Kidney epithelial cell (primary cell): ENCODE measurements around the gene ANTXRL. TPM values are rescaled to one million over a fixed set of nuclear protein-coding genes. Genes with fewer than 3 reads are reported as not detected.
"Not testable (repeated sequence)": the region's sequence is repeated elsewhere in the genome, so short reads cannot be mapped to it uniquely, and the experiment has no call there.

Experiments
- DNase-seq: peaks from one replicate; pipeline ENCODE4 v3.0.0-alpha.2; 2010; ENCODE audit warnings: low read depth
- H3K27me3 ChIP-seq: 2 replicates; pipeline ENCODE4 v1.6.0; 2011; ENCODE audit warnings: low read length; ENCODE audit not compliant: control insufficient read depth, insufficient read depth
- H3K36me3 ChIP-seq: 2 replicates; pipeline ENCODE4 v1.5.1; 2011; ENCODE audit warnings: low read length; ENCODE audit not compliant: control insufficient read depth, insufficient read depth
- H3K4me3 ChIP-seq: 2 replicates; pipeline ENCODE4 v1.5.1; 2011; ENCODE audit warnings: low read depth, mild to moderate bottlenecking, control low read depth, low read length
- total RNA-seq: library from RNA; depleted of rRNA; stranded (reverse); fragments of >200 nt; gene quantifications from 2 replicates; pipeline ENCODE4 v1.2.3, GENCODE V29; 2015

The ANTXRL gene
- total RNA-seq, 1 donor from 2014 or later: not detected

GRCh38 chr10:46374410-46374809, 87.6 kb downstream of the ANTXRL start:
- H3K36me3 ChIP-seq, H3K4me3 ChIP-seq, DNase-seq, H3K27me3 ChIP-seq: not testable (repeated sequence)

- H3K4me3 ChIP-seq, DNase-seq, H3K36me3 ChIP-seq, H3K27me3 ChIP-seq: not testable (repeated sequence)
Observed at GRCh38 chr10:46375406-46375805, 88.6 kb downstream of the ANTXRL start, which contains the start of gene ANXA8L1. TSS of gene ANXA8L1 (plus strand) at chr10:46375776. CDS start at chr10:46375852, 76 bp downstream.

- not testable (repeated sequence) for H3K36me3 ChIP-seq, H3K27me3 ChIP-seq, DNase-seq, H3K4me3 ChIP-seq
Observed at GRCh38 chr10:46377022-46377421, 90.2 kb downstream of the ANTXRL start.

GRCh38 chr10:46377651-46378050, 90.9 kb downstream of the ANTXRL start:
- H3K36me3 ChIP-seq, H3K27me3 ChIP-seq, DNase-seq, H3K4me3 ChIP-seq: not testable (repeated sequence)

GRCh38 chr10:46378108-46378507, 91.3 kb downstream of the ANTXRL start:
- H3K36me3 ChIP-seq, DNase-seq, H3K27me3 ChIP-seq, H3K4me3 ChIP-seq: not testable (repeated sequence)

- not testable (repeated sequence) for H3K36me3 ChIP-seq, H3K27me3 ChIP-seq, DNase-seq, H3K4me3 ChIP-seq
Observed at GRCh38 chr10:46379233-46379848, 92.5 kb downstream of the ANTXRL start.

Other genes starting within 250 kb of the ANTXRL start
- gene MSMB, start 240.7 kb upstream of the ANTXRL start, total RNA-seq: not detected in 2 replicates
- gene ANXA8L1, start 88.8 kb downstream of the ANTXRL start, total RNA-seq: 1.0 and 6.2 TPM in 2 replicates
- gene NPY4R, start 179.0 kb downstream of the ANTXRL start, total RNA-seq: not detected in 2 replicates